Subcutaneous abdominal adipose tissue (tissue), 5 donors: ENCODE data around the gene SLC2A13.
"Not testable (repeated sequence)": the region's sequence is repeated elsewhere in the genome, so short reads cannot be mapped to it uniquely, and the experiment has no call there.

ENCODE experiments used
- H3K27ac ChIP-seq: one replicate; pipeline ENCODE4 v1.7.0; 2013; ENCODE audit warnings: low read depth, mild to moderate bottlenecking, inconsistent platforms, low read length, moderate library complexity
- H3K27me3 ChIP-seq, 5 donors: one replicate each; pipeline ENCODE4 v1.7.0; 2013; ENCODE audit warnings: low read length in 5 of 5, inconsistent platforms in 1 of 5; ENCODE audit not compliant: control insufficient read depth in 5 of 5, insufficient read depth in 4 of 5
- H3K36me3 ChIP-seq, 5 donors: one replicate each; pipeline ENCODE4 v1.7.0; 2013; ENCODE audit warnings: low read length in 5 of 5; ENCODE audit not compliant: control insufficient read depth in 5 of 5, insufficient read depth in 5 of 5
- H3K4me1 ChIP-seq, 5 donors: one replicate each; pipeline ENCODE4 v1.7.0; 2013; ENCODE audit warnings: low read length in 5 of 5, mild to moderate bottlenecking in 3 of 5, moderate library complexity in 1 of 5; ENCODE audit not compliant: control insufficient read depth in 5 of 5, insufficient read depth in 5 of 5
- H3K4me3 ChIP-seq, 5 donors: one replicate each; pipeline ENCODE4 v1.7.0; 2013; ENCODE audit warnings: low read length in 5 of 5, low read depth in 1 of 5
- H3K9ac ChIP-seq, 5 donors: one replicate each; pipeline ENCODE4 v1.7.0; 2013; ENCODE audit warnings: low read length in 5 of 5, mild to moderate bottlenecking in 4 of 5, moderate library complexity in 3 of 5
- H3K9me3 ChIP-seq, 5 donors: one replicate each; pipeline ENCODE4 v1.7.0; 2013; ENCODE audit warnings: low read length in 5 of 5; ENCODE audit not compliant: control insufficient read depth in 5 of 5
- donor health status: healthy.
- donor health status: healthy.
- donor health status: healthy.
- donor health status: healthy.
- donor health status: healthy.

SLC2A13 gene

DNA sequence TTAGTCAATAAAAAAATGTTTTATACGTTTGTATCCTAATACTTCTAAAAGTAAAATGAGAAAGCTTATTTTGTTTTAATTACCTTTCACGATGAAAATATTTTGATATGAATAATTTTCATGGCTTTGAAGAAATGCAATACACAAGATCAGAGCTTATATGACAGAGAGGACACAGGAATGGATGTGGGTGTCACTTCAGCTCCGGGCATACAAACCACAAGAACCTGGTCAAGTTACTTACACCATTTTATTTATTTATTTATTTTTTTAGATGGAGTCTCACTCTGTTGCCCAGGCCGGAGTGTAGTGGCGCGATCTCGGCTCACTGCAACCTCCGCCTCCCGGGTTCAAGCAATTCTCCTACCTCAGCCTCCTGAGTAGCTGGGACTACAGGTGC lies 74.9 kb downstream of the SLC2A13 start:
- not testable (repeated sequence) for H3K4me1 ChIP-seq, H3K4me3 ChIP-seq, H3K9me3 ChIP-seq, H3K27ac ChIP-seq, H3K36me3 ChIP-seq, H3K9ac ChIP-seq, H3K27me3 ChIP-seq

DNA sequence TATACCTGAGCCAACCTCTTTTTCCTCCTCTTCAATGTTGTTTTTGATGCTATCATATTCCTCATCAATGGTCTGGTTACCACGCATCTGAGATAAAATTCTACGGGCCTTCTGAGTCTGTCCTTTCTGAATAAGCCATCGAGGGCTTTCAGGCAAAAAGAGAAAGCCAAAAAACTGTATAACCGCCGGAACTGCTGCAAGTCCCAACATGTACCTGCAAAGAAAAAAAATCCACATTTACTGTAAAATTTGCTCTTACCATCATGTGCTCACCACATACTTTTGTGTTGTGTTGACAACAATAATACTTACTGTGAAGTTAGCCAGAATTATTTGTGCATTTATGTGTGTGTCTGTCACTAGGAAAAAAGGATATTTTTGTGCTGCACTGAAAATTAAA lies 77.6 kb downstream of the SLC2A13 start:
- H3K4me1 ChIP-seq: no peaks in the 10 kb centered on the region
- H3K4me3 ChIP-seq: no peak overlapping the region
- no peak overlapping the region for H3K9ac ChIP-seq
- no peaks in the 10 kb centered on the region for H3K27me3 ChIP-seq
- H3K9me3 ChIP-seq: no peaks in the 10 kb centered on the region
- H3K36me3 ChIP-seq: peaks cover 0 to 4% (median 0%) of the 10 kb centered on the region in 5 donors
- H3K27ac ChIP-seq: no peak overlapping the region

DNA sequence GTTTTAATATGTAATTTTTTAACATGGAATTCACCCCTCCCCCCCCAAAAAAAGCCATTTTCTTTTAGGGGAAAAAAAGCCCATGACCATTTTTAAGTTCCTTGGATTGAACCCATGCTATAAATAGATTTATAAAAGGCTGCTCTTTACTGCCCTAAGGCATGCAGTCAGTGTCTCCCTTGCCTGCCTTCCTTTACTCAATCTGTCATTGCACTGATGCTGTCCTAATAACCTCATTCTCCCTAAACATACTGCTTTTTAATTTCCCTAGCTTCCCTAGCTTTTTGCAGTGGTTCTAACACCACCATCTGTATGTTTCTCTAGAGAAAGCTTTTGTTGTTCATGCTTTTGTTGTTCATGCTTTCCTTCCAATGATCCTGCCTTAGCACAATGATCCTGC lies 83.0 kb downstream of the SLC2A13 start:
- Histone ChIP-seq H3K4me3 (no peak overlapping the region), H3K36me3 (peaks cover 0 to 4% (median 0%) of the 10 kb centered on the region in 5 donors), H3K27ac (no peak overlapping the region), H3K9me3 (no peaks in the 10 kb centered on the region), H3K9ac (no peak overlapping the region), H3K27me3 (no peaks in the 10 kb centered on the region), H3K4me1 (no peaks in the 10 kb centered on the region)

DNA sequence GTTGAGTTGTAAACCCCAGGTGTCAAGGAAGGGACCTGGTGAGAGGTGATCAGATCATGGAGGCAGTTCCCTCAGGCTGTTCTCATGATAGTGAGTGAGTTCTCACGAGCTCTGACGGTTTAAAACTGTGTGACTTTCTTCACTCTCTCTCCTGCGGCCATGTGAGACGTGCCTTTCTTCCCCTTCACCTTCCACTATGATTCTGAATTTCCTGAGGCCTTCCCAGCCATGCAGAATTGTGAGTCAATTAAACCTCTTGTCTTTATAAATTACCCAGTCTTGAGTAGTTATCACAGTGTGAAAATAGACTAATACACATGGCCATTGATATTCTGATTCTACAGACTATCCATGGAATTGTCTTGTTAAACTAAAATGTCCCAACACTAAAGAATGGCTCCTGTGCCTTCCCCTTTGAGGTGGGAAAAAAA lies 85.6 kb downstream of the SLC2A13 start:
- no peak overlapping the region for H3K4me3 ChIP-seq
- H3K9ac ChIP-seq: no peak overlapping the region
- no peaks in the 10 kb centered on the region for H3K9me3 ChIP-seq
- H3K36me3 ChIP-seq: no peaks in the 10 kb centered on the region
- H3K4me1 ChIP-seq: no peaks in the 10 kb centered on the region
- no peak overlapping the region for H3K27ac ChIP-seq
- H3K27me3 ChIP-seq: no peaks in the 10 kb centered on the region

DNA sequence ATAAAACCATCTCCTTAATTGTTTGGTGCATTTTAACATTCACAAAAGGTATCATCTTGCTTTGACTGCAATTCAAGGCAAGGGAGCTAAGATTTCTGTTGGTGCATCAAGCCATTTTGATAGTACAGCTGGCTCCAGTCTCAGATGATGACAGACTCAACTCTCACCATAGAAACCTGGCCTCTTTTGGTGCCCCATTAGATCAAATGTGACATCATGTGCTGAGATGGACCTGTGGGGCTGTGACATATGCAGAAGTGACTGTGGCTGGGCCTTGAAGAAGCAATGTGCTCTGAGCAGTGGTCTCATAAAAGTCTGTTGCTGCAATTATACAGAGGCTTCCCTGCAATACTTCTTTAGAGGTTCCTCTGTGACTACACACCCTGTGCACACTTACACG lies 88.4 kb downstream of the SLC2A13 start:
- H3K27ac ChIP-seq: no peak overlapping the region
- no peak overlapping the region for H3K4me3 ChIP-seq
- no peak overlapping the region for H3K9ac ChIP-seq
- no peaks in the 10 kb centered on the region for H3K9me3 ChIP-seq
- no peaks in the 10 kb centered on the region for H3K36me3 ChIP-seq
- no peaks in the 10 kb centered on the region for H3K27me3 ChIP-seq
- peaks cover 0 to under 1% (median 0%) of the 10 kb centered on the region in 5 donors for H3K4me1 ChIP-seq

DNA sequence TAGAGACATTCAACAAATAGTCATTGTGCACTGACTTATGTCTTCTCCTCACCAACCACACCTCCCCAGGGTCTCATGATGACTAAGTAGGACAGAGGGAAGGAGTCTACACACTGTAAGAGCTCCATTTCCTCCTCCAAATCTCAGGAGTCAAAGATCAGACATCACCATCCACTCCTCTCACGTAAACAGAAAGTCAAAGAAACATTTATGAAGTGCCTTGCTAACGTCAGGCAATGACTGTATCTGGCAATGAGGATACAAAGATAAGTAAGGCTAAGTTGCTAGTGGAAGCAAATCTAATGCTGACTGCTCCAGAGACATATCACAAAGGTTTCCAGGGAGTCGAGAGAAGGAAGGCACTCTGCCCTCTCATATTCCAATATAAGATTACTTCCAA lies 88.9 kb downstream of the SLC2A13 start:
- Histone ChIP-seq H3K36me3 (no peaks in the 10 kb centered on the region), H3K9ac (no peak overlapping the region), H3K4me1 (peaks cover 0 to 4% (median 0%) of the 10 kb centered on the region in 5 donors), H3K9me3 (no peaks in the 10 kb centered on the region), H3K27me3 (no peaks in the 10 kb centered on the region), H3K27ac (no peak overlapping the region), H3K4me3 (no peak overlapping the region)

DNA sequence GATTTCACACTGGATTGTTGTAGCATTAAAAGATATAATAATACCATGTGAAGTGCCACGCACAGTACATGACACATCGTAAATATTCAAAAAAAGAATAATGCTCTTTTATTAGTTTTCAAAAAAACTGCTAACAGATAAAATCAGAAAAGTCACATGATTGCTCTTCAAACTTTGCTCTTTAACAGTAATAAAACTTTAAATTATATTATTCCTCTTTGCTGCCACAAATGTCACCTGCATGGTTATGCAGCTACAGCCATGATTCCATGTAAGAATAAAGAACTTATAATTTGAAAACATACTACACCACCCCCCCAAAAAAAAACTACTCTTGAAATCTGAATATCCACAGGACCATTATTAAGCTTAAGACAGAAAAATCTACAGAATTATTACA lies 90.0 kb downstream of the SLC2A13 start:
- Histone ChIP-seq H3K27me3 (no peaks in the 10 kb centered on the region), H3K4me3 (no peak overlapping the region), H3K36me3 (no peaks in the 10 kb centered on the region), H3K9me3 (no peaks in the 10 kb centered on the region), H3K4me1 (peaks cover 3 to 12% (median 5%) of the 10 kb centered on the region in 5 donors), H3K27ac (no peak overlapping the region), H3K9ac (no peak overlapping the region)

DNA sequence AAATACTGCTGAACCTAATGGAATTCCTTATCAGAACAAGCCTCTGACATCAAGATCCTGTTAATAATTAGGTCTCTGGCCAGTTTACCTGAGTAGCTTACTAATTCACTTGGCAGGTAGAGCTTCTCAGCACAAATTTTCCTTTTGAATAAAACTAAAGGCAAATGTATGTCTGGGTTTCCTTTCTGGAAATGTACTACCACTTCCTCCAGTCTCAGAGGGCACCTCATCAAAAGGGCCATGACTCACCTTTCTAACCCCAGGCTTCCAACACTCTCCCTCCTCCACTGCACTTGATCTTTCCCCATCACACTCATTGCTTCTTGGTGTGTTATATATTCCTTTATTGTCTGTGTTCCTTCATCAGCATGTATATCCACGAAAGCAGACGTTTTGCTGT lies 90.5 kb downstream of the SLC2A13 start:
- Histone ChIP-seq H3K27ac (no peak overlapping the region), H3K9me3 (no peaks in the 10 kb centered on the region), H3K27me3 (no peaks in the 10 kb centered on the region), H3K9ac (no peak overlapping the region), H3K4me3 (no peak overlapping the region), H3K4me1 (peaks cover 3 to 12% (median 5%) of the 10 kb centered on the region in 5 donors), H3K36me3 (no peaks in the 10 kb centered on the region)

DNA sequence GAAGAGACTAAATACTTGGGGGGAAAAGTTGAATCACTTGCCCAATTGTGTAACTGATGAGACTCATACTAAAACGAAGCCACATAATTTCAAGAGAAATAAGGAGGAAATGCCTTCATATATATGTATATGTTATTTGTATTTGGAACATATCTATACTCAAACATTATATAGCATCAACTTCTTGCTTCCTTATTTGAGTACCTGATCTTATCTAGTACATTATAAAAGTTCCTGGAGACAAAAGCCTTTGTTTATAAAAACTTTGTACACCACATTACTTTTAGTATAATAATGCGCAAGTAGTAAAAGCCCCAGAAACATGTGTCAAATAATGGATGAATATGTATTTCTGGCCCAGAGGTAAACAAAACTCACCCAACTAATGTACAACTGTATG lies 92.0 kb downstream of the SLC2A13 start:
- H3K9ac ChIP-seq: no peak overlapping the region
- no peaks in the 10 kb centered on the region for H3K27me3 ChIP-seq
- no peak overlapping the region for H3K4me3 ChIP-seq
- no peaks in the 10 kb centered on the region for H3K9me3 ChIP-seq
- H3K27ac ChIP-seq: no peak overlapping the region
- peaks cover 3 to 12% (median 5%) of the 10 kb centered on the region in 5 donors for H3K4me1 ChIP-seq
- H3K36me3 ChIP-seq: no peaks in the 10 kb centered on the region

DNA sequence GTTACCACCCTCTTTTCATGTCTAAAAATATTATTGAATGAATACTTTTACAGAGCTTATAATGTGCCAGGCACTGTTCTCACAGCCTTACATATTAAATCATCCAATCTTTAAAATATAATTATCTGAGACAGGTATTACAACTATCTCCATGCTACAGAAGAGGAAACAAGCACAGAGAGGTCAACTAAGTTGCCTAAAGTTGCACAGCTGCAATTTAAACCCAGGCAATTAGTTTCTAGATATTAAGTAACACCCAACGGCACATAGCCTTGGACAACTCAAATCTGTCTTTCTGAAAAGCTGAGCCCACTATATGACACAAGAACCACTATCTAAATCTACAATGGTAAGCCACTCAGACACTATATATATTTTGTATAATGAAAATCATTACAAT lies 92.6 kb downstream of the SLC2A13 start:
- no peaks in the 10 kb centered on the region for H3K36me3 ChIP-seq
- H3K9me3 ChIP-seq: no peaks in the 10 kb centered on the region
- peaks cover 3 to 12% (median 5%) of the 10 kb centered on the region in 5 donors for H3K4me1 ChIP-seq
- H3K4me3 ChIP-seq: no peak overlapping the region
- H3K27me3 ChIP-seq: no peaks in the 10 kb centered on the region
- no peak overlapping the region for H3K27ac ChIP-seq
- no peak overlapping the region for H3K9ac ChIP-seq

DNA sequence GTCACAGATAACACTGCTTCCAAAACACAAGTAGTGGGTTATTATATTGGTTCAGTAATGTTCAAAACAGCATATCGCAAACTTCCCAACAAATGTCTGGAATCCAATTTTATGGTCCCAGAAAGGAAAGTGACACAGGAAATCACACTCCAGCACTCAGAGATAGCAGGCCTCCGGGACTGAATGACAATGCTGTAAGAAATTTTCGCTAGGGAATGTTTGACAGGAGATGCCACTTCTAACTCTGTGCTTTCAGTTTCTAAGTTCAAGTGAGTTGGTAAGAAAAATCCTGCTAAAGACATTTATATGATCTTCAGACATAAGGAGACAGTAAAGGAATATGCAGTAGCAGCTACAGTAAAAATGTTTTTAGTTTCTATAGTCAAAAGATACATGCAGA lies 93.2 kb downstream of the SLC2A13 start:
- Histone ChIP-seq H3K9ac (no peak overlapping the region), H3K4me1 (peaks cover 3 to 12% (median 5%) of the 10 kb centered on the region in 5 donors), H3K9me3 (no peaks in the 10 kb centered on the region), H3K27me3 (no peaks in the 10 kb centered on the region), H3K36me3 (no peaks in the 10 kb centered on the region), H3K4me3 (no peak overlapping the region), H3K27ac (no peak overlapping the region)
